GM19023 (cell line): Measurements from ENCODE around the gene ARHGEF28.

ENCODE experiments used
- ATAC-seq: cut with Tn5 transposase; IDR thresholded peaks from one replicate; pipeline ENCODE4 v1.9.1; 2021; ENCODE audit warnings: mild to moderate bottlenecking, moderate library complexity; ENCODE audit not compliant: unreplicated experiment

Gene ARHGEF28

DNA sequence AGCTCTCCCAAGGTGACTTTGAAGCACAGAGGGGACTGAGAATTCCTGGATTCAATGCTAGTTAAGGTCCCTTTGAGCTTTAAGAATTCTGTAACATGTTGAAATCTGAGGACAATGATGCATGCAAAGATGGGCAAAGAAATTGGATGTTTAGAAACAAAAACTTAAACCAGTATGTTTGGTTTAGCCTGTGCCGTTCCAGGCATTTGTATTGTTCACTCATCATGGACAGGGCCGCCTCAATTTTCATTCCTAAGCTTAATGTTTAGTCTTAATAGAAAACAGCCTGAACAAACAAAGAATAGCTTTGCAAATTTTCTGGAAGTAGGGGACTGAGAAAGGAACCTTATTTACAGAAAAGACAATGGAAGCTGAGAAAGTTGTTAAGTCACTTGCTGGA lies 267.8 kb downstream of the ARHGEF28 start:
- ATAC-seq: no peak

DNA sequence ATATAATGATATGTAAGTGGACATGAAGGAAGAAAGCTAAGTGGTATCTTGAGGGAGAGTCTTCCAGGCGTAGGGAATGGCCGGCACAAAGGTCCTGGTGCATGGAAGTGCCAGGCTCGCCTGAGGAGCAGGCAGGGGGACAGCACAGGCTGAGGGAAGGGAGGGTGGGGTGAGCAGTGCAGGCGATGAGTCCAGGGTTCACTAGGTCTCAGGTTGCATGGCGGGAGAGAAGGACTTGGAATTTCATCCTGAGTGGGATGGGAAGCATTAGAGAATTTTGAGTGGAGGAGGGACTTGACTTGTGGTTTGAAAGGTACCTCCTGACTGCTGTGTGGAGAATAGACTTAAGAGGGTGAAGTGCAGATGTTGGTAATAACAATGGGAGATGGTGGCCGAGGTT lies 268.9 kb downstream of the ARHGEF28 start:
- ATAC-seq: no peak

DNA sequence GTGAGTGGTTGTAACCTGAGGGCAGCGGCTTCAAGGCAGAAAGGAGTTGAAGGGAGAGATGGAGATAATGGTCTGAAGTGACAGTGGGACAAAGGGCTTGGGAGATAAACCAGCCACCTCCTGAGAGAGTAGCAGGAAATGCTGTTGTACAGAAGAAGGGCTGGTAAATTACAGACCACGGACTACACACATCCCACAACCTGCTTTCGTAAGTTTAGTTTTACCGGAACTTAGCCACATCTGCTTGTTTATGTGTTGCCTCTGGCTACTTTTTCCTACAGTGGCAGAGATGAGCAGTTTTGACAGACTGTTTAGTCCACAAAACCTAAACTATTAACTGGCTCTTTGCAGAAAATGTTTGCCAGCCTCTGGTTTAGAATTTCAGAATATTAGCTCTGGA lies 269.5 kb downstream of the ARHGEF28 start:
- ATAC-seq: no peak

DNA sequence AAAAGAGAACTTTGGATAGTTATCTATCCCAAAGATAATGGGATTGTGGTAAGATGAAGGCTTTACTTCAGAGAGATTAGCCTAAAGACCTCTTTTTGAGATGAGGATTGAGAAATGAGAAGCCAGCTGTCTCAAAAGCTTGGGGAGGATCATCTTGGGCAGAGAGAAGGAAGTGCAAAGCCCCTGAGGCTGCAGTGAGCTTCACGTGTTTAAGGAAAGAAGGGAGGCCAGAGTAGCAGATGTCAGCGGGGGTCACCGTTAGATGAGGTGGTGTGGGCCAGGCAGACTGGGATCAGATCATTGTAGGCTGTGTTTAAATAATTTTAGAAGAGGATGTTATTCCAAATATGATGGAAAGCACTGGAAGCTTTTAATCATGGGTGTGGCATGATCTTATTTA lies 270.1 kb downstream of the ARHGEF28 start:
- no peak for ATAC-seq

DNA sequence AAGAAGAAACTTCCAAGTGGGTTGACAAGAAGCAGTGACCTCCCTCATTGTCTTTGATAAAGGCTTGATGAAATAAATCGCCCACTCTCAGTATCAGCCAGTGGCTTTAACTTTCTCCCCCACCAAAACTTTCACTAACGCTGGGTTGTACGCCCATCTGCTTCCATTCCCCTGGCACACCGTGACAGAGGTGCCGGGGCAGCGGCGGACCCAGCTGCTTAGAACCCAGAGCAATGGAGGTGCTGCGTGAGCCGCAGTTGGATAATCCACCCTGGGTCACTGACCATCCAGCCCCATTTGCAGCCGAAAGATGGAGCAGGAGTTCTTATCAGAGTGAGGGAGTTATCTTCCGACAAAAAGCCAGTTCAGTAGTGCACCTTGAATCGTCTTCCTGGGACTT lies 270.7 kb downstream of the ARHGEF28 start:
- no peak for ATAC-seq

DNA sequence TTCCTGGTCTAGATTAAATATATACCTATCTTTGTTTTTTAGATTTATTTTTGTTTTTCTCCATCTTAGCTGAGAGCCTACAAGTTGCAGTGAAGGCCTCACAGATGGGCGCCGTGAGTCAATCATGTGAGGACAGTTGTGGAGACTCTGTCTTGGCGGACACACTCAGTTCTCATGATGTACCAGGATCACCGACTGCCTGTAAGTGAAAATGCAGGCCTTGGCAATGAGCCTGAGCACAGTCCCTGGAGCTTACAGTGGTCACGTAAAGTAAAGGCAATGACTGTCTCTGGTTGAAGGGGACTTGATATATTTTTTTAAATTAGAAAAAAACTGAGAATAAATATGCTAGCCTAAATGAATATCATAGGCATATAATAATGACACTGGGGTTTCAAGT lies 271.9 kb downstream of the ARHGEF28 start:
- no peak for ATAC-seq

DNA sequence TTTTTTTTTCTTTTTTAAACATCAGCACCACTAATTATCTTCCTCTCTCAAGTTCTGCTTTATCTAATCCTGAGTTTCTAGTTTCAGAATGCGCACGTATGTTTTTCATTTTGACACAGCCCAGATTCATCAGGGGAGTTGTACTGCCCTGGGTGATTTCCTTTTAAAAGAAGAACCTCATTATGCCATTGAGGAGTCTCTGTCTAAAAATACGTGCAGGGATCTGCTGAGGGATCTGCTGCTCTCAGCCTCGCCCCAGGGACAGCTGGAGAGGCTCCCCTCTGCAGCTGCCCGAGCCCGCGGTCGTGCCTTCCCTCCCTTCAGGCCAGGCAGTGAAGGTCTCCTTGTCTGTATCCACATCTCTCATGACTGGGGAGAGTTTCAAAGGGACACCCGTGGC lies 273.1 kb downstream of the ARHGEF28 start:
- ATAC-seq: peak; percentile 90

DNA sequence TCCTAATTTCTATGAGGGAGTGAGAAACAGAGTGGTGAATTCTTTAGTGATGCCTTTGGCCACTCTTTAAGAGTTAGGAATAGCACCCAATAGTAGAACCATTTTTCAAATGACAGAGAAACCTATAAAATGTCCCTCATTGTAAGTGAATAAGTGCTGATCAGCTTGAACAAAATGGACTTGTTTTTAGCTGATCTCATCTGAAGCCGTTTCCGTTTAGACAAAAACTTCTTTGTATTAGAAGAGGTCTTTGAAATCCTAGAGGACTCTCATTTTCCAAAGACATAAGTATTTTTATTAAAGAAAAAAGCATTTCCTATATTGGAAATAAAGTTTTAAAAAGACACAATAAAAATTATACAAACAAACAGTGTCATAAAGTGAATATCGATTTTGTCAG lies 273.9 kb downstream of the ARHGEF28 start:
- ATAC-seq: no peak

DNA sequence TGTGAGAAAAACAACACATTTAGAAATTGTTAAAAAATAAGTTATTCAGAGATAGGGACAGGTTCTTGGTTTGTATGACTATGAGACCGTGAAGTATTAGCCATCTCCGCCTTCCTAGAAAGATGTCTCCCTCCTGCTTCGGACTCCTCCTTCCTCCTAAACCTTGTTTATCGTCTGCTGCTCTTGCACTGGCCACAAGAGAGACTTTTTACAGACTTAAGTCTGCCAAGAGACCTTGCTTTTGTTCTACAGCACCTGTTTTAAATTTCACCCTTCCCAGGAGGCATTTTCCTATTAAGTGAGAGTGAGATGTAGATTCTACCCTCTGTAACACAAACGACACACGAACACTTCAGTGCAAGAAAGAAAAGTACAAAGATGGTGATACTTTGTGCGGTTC lies 274.6 kb downstream of the ARHGEF28 start:
- ATAC-seq: no peak

DNA sequence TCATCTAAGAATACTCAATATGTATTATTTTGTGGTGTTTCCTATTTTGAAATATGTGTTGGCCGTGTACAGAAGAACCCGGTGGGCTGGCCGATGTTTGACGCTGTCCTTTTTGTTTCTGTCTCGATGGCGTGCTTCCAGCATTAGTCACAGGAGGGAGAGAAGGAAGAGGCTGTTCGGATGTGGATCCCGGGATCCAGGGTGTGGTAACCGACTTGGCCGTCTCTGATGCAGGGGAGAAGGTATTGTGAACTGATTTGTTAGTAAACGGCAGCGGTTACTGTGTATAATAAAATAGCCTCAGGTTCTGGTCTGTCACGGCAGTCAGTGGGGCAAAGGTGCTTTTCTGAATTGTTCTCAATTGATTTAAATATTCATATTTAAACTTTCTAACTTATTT lies 275.0 kb downstream of the ARHGEF28 start:
- ATAC-seq: no peak

DNA sequence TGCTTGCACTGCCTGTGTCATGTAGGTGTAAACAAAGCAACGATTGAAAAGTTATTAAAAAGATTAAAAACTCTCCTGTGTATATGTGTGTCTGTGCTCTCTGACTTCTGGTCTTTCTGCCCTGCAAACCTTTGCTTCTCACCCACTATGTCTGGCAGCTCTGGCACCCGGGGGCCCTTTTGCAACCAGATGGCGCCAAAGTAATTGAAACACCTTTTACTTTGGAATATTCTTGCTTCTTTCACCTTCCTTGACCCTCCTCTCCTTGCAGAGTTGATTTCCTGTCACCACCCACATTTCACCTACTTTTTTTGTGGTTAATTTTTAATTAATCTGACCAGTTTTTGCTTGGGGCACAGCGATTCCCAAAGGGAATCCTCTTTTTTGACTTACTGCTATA lies 275.5 kb downstream of the ARHGEF28 start:
- no peak for ATAC-seq

DNA sequence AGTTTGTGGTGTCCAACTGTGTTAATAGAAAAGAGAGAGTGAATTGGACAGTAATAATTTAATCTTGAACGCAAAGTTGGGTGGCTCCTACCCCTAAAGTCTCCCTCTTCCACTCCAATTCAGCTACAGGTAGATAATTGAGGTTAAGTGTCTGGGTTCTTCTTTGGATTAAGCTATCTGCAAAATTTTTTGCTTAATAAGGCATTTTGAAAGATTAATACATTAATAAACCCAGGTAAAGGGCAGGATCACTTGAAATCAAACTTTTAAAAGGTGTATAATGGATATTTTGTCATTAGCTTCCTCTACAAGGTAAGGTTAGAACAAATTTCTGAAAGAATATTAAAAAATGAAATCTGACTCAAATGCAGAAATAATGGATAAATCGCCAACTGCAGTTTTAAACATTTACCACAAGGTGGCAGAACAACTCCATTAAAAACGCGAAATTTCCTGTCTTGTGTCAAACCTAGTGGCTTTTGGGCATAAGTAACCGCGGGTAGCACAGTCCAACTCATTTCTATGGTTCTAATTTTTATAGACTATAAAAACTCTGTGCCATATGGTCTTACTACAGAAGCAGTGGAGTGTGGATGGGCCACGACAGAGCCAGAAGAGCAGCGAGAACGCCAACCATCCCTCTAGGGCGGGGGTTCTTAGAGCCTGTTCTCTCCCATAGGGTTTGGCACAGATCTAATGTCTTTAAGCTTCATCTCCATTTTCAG lies 276.5 kb downstream of the ARHGEF28 start:
- no peak for ATAC-seq

DNA sequence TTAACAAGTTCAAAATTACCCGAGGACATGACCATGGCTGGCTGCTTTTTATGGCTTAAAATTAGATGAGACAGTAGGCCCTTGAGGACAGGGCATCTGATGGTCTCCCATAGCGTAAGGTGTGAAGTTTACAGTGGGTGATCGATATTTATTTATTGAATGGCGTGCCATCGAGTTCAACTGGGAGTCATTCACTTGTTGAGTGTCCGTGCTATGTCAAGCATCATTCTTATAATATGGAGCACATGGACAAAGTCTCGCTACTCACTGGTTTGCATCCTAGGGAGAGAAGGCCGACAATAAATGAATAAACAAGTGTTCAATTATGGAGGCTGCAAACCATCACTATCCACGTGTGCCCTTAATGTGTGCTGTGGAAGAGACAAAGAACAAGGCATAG lies 277.2 kb downstream of the ARHGEF28 start:
- no peak for ATAC-seq

DNA sequence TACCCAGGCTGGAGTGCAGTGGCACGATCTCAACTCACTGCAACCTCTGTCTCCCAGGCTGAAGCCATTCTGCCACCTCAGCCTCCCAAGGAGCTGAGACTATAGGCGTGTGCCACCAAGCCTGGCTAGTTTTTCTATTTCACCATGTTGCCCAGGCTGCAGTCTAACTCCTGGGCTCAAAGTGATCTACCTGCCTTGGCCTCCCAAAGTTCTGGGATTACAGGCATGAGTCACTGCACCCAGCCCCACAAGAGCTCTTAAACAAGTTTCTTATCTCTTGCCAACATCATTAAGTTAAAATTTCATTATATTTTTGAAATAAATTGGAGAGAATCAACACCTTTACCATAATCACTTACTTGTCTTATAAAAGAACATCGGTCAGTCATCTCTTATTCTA lies 280.3 kb downstream of the ARHGEF28 start:
- no peak for ATAC-seq

DNA sequence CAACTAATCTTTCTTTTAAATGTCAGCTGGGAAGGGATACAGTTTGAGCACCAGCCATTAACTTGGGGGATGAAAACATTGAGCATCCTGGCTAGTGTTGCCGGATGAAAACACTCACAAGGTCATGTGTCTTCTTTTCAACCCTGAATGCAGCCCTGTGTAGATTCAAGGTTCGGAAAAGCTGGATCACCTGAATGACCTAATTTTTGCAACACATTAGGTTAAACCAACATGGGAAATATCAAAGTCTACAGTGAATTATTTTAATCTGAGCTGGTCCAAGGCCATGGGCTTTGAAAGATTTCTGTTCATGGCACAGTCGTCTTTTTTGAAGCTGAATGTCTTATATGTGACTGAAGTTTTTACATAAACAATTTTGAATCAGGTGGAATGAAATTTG lies 281.2 kb downstream of the ARHGEF28 start:
- ATAC-seq: no peak

DNA sequence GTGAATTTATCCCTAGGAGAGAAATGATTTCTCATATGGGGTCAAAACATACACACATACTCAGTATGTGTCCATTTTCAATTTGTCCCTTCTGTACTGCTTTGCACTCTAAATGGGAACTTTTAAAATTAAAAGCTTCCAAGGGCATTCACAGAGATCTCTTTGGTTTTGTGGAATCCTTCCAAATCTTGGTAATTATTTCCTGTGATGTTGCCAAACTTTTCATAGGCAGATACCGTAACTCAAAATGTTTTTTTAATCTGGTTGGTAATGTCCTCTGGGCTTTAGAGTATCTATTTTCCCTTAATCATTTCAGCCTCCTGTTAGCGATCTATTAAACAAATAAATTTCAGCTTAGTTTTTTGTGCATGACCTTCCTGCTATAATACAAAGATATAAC lies 282.4 kb downstream of the ARHGEF28 start:
- ATAC-seq: no peak

DNA sequence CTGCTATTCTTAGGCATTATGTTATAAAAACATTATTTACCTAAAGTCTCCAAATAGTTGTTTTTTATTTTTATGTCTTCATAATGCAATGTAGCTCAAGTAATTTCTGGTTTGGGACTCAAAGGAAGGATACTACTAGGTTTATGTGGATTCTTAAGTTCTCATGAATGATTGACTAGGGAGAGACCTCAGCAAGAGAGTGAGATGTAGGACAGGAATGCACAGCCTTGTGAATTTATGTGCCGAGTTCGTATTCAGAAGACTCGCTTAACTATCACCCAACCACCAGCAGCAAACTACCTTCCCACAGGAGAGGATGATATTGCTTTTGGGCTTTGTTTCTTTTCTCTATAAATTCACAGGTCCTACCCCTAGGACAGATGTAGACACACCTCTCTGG lies 282.9 kb downstream of the ARHGEF28 start:
- ATAC-seq: no peak

DNA sequence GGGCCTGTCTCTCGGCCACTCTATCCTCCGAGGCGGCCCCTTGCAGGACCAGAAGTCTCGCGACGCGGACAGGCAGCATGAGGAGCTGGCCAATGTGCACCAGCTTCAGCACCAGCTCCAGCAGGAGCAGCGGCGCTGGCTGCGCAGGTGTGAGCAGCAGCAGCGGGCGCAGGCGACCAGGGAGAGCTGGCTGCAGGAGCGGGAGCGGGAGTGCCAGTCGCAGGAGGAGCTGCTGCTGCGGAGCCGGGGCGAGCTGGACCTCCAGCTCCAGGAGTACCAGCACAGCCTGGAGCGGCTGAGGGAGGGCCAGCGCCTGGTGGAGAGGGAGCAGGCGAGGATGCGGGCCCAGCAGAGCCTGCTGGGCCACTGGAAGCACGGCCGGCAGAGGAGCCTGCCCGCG lies 283.5 kb downstream of the ARHGEF28 start:
- no peak for ATAC-seq

DNA sequence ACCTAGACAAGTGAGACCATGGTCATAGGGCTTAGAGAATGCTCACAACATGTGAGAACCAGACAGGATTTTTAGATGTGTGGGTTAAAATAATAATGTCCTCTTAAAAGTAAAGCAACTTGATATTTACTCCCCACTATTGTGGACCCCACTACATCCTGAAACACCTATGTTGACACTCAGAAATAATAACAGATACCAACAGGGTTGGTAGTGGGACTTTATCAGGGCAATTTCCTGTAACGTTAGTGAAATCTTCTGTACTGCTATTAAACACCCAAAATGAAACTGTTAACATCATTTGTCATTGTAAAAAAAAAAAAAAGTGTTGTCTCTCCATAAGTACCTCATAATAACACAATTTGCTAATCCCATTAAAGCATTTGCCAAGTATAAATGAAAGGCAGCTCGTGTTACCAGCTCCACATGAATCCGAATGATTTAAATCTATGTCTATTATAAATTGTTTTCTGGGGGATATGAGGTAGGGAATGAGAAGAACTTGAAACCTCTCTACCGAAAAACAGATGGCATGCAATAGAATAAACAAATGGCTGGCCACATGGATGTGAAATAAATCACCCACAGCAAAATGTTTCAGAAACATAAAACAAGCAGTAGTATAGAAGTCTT lies 285.9 kb downstream of the ARHGEF28 start:
- no peak for ATAC-seq

DNA sequence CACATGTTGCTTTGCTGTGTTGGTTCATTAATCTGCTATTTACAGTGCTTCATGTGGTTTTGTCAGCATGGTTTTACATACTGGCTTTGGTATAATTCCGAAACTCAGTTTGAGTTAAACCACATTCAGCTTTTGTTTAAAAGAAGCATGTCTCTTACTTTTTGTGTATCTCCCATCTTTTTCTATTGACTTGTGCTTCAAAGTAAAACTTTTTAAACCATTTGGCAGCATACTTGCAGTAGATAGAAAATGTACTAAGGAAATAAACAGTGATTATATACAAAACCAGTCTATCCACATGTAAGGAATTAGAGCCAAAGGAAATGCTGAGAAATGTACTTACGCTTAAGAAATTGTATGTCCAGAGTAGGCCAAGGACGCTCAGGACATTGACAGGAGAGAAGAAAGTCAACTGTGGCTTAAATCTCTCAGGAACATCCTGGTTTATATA lies 286.9 kb downstream of the ARHGEF28 start:
- ATAC-seq: no peak

DNA sequence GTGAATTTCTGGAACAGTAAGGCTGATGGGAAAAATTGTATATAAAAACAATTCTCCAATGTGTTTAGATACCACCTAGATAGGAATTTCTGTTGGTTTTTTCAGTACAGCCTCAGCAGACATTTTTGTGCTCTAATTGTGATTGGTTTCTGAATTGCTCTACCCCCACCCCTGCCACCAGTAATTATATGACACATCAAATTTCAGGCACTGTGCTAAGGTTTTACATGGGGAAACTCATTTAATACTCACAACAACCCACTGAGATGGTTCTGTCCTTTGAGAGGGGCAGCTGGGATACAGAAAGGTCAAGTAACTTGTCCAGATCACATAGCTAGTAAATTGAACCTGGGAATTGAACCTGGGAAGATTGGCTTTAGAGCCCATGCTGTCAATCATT lies 288.0 kb downstream of the ARHGEF28 start:
- ATAC-seq: no peak

DNA sequence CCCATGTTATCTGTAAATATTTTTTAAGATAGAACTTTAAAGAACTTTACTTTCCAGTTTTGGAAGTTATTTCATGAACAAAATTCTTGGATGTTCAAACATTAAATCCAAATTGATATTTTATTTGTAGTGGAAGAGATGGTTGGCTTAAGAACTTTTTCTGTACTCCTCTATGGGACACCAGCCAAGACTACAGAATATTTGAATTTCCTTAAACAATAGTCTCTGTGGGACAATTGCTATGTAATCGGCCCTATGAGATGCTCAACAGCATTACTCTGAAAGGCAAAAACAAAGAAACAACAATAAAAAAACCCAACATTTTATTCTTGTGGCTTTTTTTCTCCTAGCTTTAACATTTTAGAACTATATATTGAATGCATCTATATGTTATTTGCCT lies 289.3 kb downstream of the ARHGEF28 start:
- no peak for ATAC-seq

DNA sequence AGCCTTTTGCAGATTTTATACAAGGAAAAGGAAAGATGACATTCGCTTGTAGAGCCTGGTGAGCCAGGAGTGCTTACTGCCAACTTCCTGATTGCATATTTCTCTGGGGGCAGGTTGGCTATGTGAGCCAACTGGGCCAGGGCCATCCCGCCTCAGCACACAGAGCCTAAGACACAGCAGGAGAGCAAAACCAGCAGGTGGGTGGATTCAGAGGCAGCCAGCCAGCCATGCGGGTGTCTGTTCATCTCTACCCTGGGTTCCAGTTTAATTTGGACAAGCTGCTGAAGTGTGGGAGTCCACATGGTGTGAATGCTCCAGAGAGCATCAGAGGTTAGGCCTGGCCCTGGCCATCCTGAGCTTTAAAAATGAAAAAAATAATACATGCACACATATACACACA lies 291.4 kb downstream of the ARHGEF28 start:
- no peak for ATAC-seq
